OCI-LY1 (cell line): ENCODE results near the gene CDH4.

Experiments
- H2AFZ ChIP-seq: fragments of 200-600 bp; sonication (generic), shearing (Covaris generic); 2 replicates; pipeline ENCODE4 v1.6.0; 2014; ENCODE audit warnings: antibody characterized with exemption, mild to moderate bottlenecking, low read length
- H3F3A ChIP-seq: fragments of 200-600 bp; sonication (generic), shearing (Covaris generic); 2 replicates; pipeline ENCODE4 v1.6.0; 2014; ENCODE audit warnings: mild to moderate bottlenecking, antibody characterized with exemption, low read length, moderate library complexity; ENCODE audit not compliant: insufficient read depth
- H3K27ac ChIP-seq: fragments of 200-600 bp; sonication (generic); 2 replicates; pipeline ENCODE4 v1.5.1; 2014; ENCODE audit warnings: low read length, mixed run types, mild to moderate bottlenecking, low read depth; ENCODE audit not compliant: poor library complexity, severe bottlenecking
- H3K27me3 ChIP-seq: fragments of 200-600 bp; sonication (generic); 2 replicates; pipeline ENCODE4 v1.6.0; 2014; ENCODE audit warnings: antibody characterized with exemption, mild to moderate bottlenecking, low read length, moderate library complexity; ENCODE audit not compliant: insufficient read depth
- H3K36me3 ChIP-seq: fragments of 200-600 bp; sonication (generic); 2 replicates; pipeline ENCODE4 v1.6.1; 2014; ENCODE audit warnings: mild to moderate bottlenecking, antibody characterized with exemption, low read length, moderate library complexity, mixed read lengths; ENCODE audit not compliant: insufficient read depth
- H3K4me1 ChIP-seq: fragments of 200-600 bp; sonication (generic); 2 replicates; pipeline ENCODE4 v1.5.1; 2014; ENCODE audit warnings: mild to moderate bottlenecking, low read length, moderate library complexity; ENCODE audit not compliant: insufficient read depth, severe bottlenecking
- H3K4me2 ChIP-seq: fragments of 200-600 bp; sonication (generic), shearing (Covaris generic); 2 replicates; pipeline ENCODE4 v1.6.1; 2014; ENCODE audit warnings: low read length
- H3K4me3 ChIP-seq: fragments of 200-600 bp; sonication (generic); 2 replicates; pipeline ENCODE4 v1.5.1; 2014; ENCODE audit warnings: low read length, low read depth, mild to moderate bottlenecking, mixed read lengths; ENCODE audit not compliant: poor library complexity, severe bottlenecking
- H3K79me2 ChIP-seq: fragments of 200-600 bp; shearing (Covaris generic); 2 replicates; pipeline ENCODE4 v1.6.1; 2016; ENCODE audit warnings: mixed run types, low read length, mixed read lengths; ENCODE audit not compliant: insufficient read depth
- H3K9ac ChIP-seq: fragments of 200-600 bp; sonication (generic), shearing (Covaris generic); 2 replicates; pipeline ENCODE4 v1.6.1; 2014; ENCODE audit warnings: mild to moderate bottlenecking, low read length, mixed read lengths
- H3K9me2 ChIP-seq: fragments of 200-600 bp; sonication (generic), shearing (Covaris generic); 2 replicates; pipeline ENCODE4 v1.6.1; 2014; ENCODE audit warnings: low read depth, mild to moderate bottlenecking, low read length, mixed read lengths
- H3K9me3 ChIP-seq: fragments of 200-600 bp; shearing (Covaris generic); 2 replicates; pipeline ENCODE4 v1.6.1; 2014; ENCODE audit warnings: low read length, mixed read lengths
- H4K20me1 ChIP-seq: fragments of 200-600 bp; sonication (generic), shearing (Covaris generic); 2 replicates; pipeline ENCODE4 v1.6.0; 2016; ENCODE audit warnings: mild to moderate bottlenecking, low read length; ENCODE audit not compliant: insufficient read depth
- EZH2 ChIP-seq: fragments of 200-600 bp; sonication (generic), shearing (Covaris generic); IDR thresholded peaks from 2 replicates; pipeline ENCODE4 v1.8.0; 2017; ENCODE audit warnings: borderline replicate concordance, mixed run types, mild to moderate bottlenecking, antibody characterized with exemption, low read length, moderate library complexity, mixed read lengths
- TF ChIP-seq, protein P1 (sequence below): fragments of 200-600 bp; sonication (generic), shearing (Covaris generic); IDR thresholded peaks from 2 replicates; pipeline ENCODE4 v1.5.1; 2017; ENCODE audit warnings: mild to moderate bottlenecking, antibody characterized with exemption, low read length, moderate library complexity, mixed read lengths

The CDH4 gene

DNA sequence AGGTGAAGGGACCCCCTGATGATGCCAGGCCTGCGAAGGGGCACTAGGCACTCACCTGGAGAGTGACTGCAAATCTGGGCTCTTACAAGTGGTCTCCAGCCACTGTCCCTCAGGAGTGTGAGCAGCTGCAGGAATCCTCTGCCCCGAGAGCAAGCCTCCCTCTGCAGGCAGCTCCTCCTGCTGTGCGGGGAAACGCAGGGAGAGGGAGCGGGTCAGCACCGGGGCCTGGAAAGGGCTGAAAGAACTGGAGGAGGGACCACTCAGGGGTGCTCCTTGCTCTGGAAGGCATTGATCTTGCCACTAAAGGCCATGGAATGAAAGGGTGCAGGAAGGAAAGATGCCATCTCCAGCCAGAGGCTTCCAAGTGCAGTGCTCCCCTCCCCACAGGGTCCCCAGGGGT, 168.0 kb downstream of the CDH4 start:
- no peaks in the 10 kb centered on the region for H3K9me2 ChIP-seq
- H3K27me3 ChIP-seq = no peaks in the 10 kb centered on the region
- no peaks in the 10 kb centered on the region for H3K36me3 ChIP-seq
- H3K79me2 ChIP-seq = no peaks in the 10 kb centered on the region
- H3K27ac ChIP-seq = no peak overlapping the region
- H3K4me3 ChIP-seq = no peak overlapping the region
- no peaks in the 10 kb centered on the region for H3F3A ChIP-seq
- no peak for TF ChIP-seq EZH2
- TF ChIP-seq, protein P1, sequence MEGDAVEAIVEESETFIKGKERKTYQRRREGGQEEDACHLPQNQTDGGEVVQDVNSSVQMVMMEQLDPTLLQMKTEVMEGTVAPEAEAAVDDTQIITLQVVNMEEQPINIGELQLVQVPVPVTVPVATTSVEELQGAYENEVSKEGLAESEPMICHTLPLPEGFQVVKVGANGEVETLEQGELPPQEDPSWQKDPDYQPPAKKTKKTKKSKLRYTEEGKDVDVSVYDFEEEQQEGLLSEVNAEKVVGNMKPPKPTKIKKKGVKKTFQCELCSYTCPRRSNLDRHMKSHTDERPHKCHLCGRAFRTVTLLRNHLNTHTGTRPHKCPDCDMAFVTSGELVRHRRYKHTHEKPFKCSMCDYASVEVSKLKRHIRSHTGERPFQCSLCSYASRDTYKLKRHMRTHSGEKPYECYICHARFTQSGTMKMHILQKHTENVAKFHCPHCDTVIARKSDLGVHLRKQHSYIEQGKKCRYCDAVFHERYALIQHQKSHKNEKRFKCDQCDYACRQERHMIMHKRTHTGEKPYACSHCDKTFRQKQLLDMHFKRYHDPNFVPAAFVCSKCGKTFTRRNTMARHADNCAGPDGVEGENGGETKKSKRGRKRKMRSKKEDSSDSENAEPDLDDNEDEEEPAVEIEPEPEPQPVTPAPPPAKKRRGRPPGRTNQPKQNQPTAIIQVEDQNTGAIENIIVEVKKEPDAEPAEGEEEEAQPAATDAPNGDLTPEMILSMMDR = no peak
- no peaks in the 10 kb centered on the region for H3K4me1 ChIP-seq
- no peak overlapping the region for H3K9ac ChIP-seq
- H4K20me1 ChIP-seq = no peaks in the 10 kb centered on the region
- H3K4me2 ChIP-seq = no peak overlapping the region
- H3K9me3 ChIP-seq = no peaks in the 10 kb centered on the region
- no peak overlapping the region for H2AFZ ChIP-seq

- Histone ChIP-seq H4K20me1 (no peaks in the 10 kb centered on the region), H3K27me3 (no peaks in the 10 kb centered on the region), H3K4me2 (no peak overlapping the region), H3K9me2 (no peaks in the 10 kb centered on the region), H3K27ac (no peak overlapping the region), H2AFZ (no peak overlapping the region), H3K36me3 (no peaks in the 10 kb centered on the region), H3K9me3 (no peaks in the 10 kb centered on the region), H3K4me1 (no peaks in the 10 kb centered on the region), H3F3A (no peaks in the 10 kb centered on the region), H3K79me2 (no peaks in the 10 kb centered on the region), H3K9ac (no peak overlapping the region), H3K4me3 (no peak overlapping the region)
- TF ChIP-seq EZH2 = no peak
- TF ChIP-seq, protein P1 = no peak
These were observed 168.7 kb downstream of the CDH4 start for GRCh38 chr20:61420781-61421180.

DNA sequence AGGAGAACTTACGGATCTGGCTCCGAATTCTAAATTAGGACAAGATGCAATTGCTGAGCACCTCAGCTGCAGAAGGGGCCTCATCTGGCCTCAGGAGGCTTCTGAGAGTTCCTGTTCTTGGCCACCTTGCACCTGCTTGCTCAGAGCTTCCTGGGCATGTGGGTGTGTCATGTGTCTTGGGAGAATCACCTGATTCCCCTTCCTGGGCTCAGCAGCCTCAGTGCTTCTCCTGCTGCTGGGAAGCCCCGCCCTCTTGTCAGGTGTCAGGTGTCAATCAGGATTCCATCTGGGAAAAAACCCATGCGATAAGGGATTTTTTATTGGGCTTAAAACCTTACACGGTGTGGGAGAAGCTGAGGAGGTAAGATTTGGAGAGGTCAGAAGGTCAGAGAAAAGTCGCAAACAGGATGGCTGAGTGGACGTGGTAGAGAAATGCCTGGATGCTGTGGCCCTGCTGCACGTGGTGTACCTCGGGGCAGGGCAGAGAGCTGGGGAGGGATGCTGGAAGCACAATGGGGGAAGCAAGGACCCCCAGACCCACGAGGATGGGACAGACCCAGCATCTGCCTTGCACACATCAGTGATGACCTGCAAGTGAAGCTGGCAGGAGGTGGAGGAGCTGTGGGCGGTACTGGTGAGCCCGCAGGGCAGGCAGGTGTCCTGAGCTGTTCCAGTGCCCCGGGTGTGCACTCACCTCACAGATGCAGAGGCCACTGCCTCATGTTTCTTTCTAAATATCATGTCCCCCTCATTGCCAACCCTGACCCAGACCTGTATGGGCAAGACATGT, 170.8 kb downstream of the CDH4 start:
- H3K9me2 ChIP-seq = no peaks in the 10 kb centered on the region
- TF ChIP-seq, protein P1 = no peak
- TF ChIP-seq EZH2 = no peak

More for the DNA sequence above, 170.8 kb downstream of the CDH4 start:
- Histone ChIP-seq H3K27ac (no peak overlapping the region), H3F3A (no peaks in the 10 kb centered on the region), H3K9me3 (no peaks in the 10 kb centered on the region), H3K4me2 (no peak overlapping the region), H3K4me3 (no peak overlapping the region), H3K27me3 (no peaks in the 10 kb centered on the region), H3K9ac (no peak overlapping the region), H3K36me3 (no peaks in the 10 kb centered on the region), H3K4me1 (no peaks in the 10 kb centered on the region), H2AFZ (no peak overlapping the region), H3K79me2 (no peaks in the 10 kb centered on the region), H4K20me1 (no peaks in the 10 kb centered on the region)
